GM23338 (cell line): ENCODE results near the gene SLC6A19.

ENCODE experiments used
- CREB1 ChIP-seq: fragments of 250-450 bp; sonication (Bioruptor Pico); IDR thresholded peaks from 2 replicates; pipeline ENCODE4 v1.5.0; 2020; ENCODE audit warnings: low read depth, mild to moderate bottlenecking, moderate library complexity
- CTCF ChIP-seq, 2 experiments: fragments of 200-600 bp in 1 of 2; sonication (generic) in 1 of 2; conservative IDR thresholded peaks; 2 replicates each; pipeline versions ENCODE4 v1.5.1 to v1.6.1; 2016 to 2017; ENCODE audit warnings: antibody characterized with exemption in 2 of 2, low read depth in 2 of 2, mild to moderate bottlenecking in 2 of 2, moderate library complexity in 1 of 2
- ETS1 ChIP-seq: IDR thresholded peaks from 2 replicates; pipeline ENCODE4 v1.6.1; 2016; ENCODE audit warnings: antibody characterized with exemption
- EZH2 ChIP-seq: fragments of 200-600 bp; sonication (generic); IDR thresholded peaks from one replicate; pipeline ENCODE4 v1.8.0; 2017; ENCODE audit warnings: antibody characterized with exemption, mild to moderate bottlenecking, low read depth; ENCODE audit not compliant: unreplicated experiment
- EZH2phosphoT487 ChIP-seq: fragments of 200-600 bp; sonication (generic); IDR thresholded peaks from one replicate; pipeline ENCODE4 v1.8.1; 2018; ENCODE audit warnings: antibody characterized with exemption; ENCODE audit not compliant: unreplicated experiment
- JUNB ChIP-seq: IDR thresholded peaks from one replicate; pipeline ENCODE4 v1.6.1; 2016; ENCODE audit warnings: antibody characterized with exemption; ENCODE audit not compliant: unreplicated experiment
- POLR2AphosphoS5 ChIP-seq: IDR thresholded peaks from 2 replicates; pipeline ENCODE4 v1.6.1; 2016; ENCODE audit warnings: antibody characterized with exemption, low read depth
- REST ChIP-seq: IDR thresholded peaks from one replicate; pipeline ENCODE4 v1.6.1; 2018; ENCODE audit warnings: antibody characterized with exemption; ENCODE audit not compliant: unreplicated experiment
- STAT1 ChIP-seq: IDR thresholded peaks from one replicate; pipeline ENCODE4 v1.6.1; 2016; ENCODE audit warnings: antibody characterized with exemption; ENCODE audit not compliant: unreplicated experiment
- ZNF114 ChIP-seq: fragments of 250-450 bp; sonication (Bioruptor Pico); IDR thresholded peaks from 2 replicates; pipeline ENCODE4 v1.5.0; 2020; ENCODE audit warnings: mild to moderate bottlenecking, moderate library complexity
- ZNF331 ChIP-seq: fragments of 250-450 bp; sonication (Bioruptor Pico); IDR thresholded peaks from 2 replicates; pipeline ENCODE4 v1.5.0; 2020; ENCODE audit warnings: low read depth, mild to moderate bottlenecking, moderate library complexity

- TF ChIP-seq CTCF (conservative IDR thresholded peaks at IDR 0.05; ENCODE audit: low read depth in 2 of 2) (no peak), CREB1 (CRISPR knock-in tag) (no peak), EZH2phosphoT487 (no peak), REST (no peak), EZH2 (no peak), POLR2AphosphoS5 (no peak), ETS1 (no peak), JUNB (no peak), STAT1 (no peak), ZNF331 (CRISPR knock-in tag) (no peak), ZNF114 (CRISPR knock-in tag) (no peak)
Observed at GRCh38 chr5:1217596-1218206, 16.3 kb downstream of the SLC6A19 start.
